ENCODE measurements around the gene MYL12B.

The MYL12B gene

DNA sequence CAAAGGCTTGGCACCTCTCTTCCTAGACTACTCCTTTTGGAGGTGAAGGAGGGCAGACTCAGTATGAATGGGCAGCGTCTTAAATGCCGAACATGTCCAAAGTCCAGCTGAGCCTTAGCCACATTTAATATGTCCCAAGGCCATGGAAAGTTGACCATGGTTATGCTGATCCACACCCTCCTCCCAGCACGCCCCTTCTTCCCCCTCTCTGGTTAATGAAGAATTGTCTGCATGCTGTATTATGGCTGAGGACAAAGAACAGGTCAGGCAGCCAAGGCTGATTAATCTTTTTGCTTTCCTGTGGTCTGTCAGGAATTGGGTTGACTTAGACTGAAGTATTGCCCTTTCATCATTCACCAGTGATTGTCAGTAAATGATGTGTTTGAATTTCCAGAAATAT lies 36.3 kb upstream of the MYL12B start:
- H3K9me3 ChIP-seq (replicated peaks; ENCODE audit: insufficient read depth, low read length): no peaks in the 10 kb centered on the region
- H3K4me3 ChIP-seq (ENCODE audit: low read length): no peak overlapping the region
- no peaks in the 10 kb centered on the region for H3F3A ChIP-seq (ENCODE audit: insufficient read depth, low read length)
- DNase-seq: no peak
- H3K9ac ChIP-seq (ENCODE audit: low read length): no peak overlapping the region
- H3K36me3 ChIP-seq (replicated peaks; ENCODE audit: insufficient read depth, low read length): no peaks in the 10 kb centered on the region
- TF ChIP-seq, protein P1, sequence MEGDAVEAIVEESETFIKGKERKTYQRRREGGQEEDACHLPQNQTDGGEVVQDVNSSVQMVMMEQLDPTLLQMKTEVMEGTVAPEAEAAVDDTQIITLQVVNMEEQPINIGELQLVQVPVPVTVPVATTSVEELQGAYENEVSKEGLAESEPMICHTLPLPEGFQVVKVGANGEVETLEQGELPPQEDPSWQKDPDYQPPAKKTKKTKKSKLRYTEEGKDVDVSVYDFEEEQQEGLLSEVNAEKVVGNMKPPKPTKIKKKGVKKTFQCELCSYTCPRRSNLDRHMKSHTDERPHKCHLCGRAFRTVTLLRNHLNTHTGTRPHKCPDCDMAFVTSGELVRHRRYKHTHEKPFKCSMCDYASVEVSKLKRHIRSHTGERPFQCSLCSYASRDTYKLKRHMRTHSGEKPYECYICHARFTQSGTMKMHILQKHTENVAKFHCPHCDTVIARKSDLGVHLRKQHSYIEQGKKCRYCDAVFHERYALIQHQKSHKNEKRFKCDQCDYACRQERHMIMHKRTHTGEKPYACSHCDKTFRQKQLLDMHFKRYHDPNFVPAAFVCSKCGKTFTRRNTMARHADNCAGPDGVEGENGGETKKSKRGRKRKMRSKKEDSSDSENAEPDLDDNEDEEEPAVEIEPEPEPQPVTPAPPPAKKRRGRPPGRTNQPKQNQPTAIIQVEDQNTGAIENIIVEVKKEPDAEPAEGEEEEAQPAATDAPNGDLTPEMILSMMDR (IDR thresholded peaks at IDR 0.05; ENCODE audit: low read length): no peak
- TF ChIP-seq EZH2 (optimal IDR thresholded peaks at IDR 0.05; ENCODE audit: low read depth, low read length) (no peak), EZH2phosphoT487 (IDR thresholded peaks at IDR 0.05; ENCODE audit: low read length) (no peak)
- no peaks in the 10 kb centered on the region for H3K4me1 ChIP-seq (ENCODE audit: low read length)
- no peaks in the 10 kb centered on the region for H3K9me2 ChIP-seq (replicated peaks; ENCODE audit: insufficient read depth, low read length)
- H3K4me2 ChIP-seq (ENCODE audit: low read depth, low read length): no peak overlapping the region
- H4K20me1 ChIP-seq (ENCODE audit: insufficient read depth, low read length): no peaks in the 10 kb centered on the region
- no peaks in the 10 kb centered on the region for H3K27me3 ChIP-seq (replicated peaks; ENCODE audit: insufficient read depth, low read length)
- H3K27ac ChIP-seq (ENCODE audit: low read length): no peak overlapping the region
- no peak overlapping the region for H2AFZ ChIP-seq (ENCODE audit: low read length)
- no peaks in the 10 kb centered on the region for H3K79me2 ChIP-seq (ENCODE audit: low read length)

DNA sequence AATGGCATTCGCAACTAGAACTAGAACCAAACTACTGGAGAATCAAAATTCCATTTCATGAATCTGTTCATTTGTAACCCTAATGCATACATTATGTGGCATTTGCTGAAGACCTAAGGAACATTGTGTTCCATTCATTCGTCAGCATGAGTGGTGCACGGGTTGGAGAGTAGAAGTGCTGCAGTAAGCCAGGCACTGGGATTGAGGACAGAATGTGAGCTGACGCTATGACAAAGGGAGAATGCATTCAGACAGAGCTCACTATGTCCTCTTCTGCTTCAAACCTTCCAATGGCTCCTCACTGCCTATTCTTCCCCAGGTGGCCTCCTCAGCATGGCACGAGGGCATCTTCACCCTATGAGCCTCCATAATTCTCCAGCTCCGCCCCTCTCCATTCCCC lies 35.9 kb upstream of the MYL12B start:
- no peak overlapping the region for H2AFZ ChIP-seq (ENCODE audit: low read length)
- H3K27me3 ChIP-seq (replicated peaks; ENCODE audit: insufficient read depth, low read length): no peaks in the 10 kb centered on the region
- no peaks in the 10 kb centered on the region for H3K9me3 ChIP-seq (replicated peaks; ENCODE audit: insufficient read depth, low read length)
- no peaks in the 10 kb centered on the region for H3K79me2 ChIP-seq (ENCODE audit: low read length)
- TF ChIP-seq EZH2phosphoT487 (IDR thresholded peaks at IDR 0.05; ENCODE audit: low read length) (no peak), EZH2 (optimal IDR thresholded peaks at IDR 0.05; ENCODE audit: low read depth, low read length) (no peak)
- H3K9ac ChIP-seq (ENCODE audit: low read length): no peak overlapping the region
- no peak overlapping the region for H3K4me2 ChIP-seq (ENCODE audit: low read depth, low read length)
- no peaks in the 10 kb centered on the region for H3K36me3 ChIP-seq (replicated peaks; ENCODE audit: insufficient read depth, low read length)
- no peak overlapping the region for H3K27ac ChIP-seq (ENCODE audit: low read length)
- no peaks in the 10 kb centered on the region for H4K20me1 ChIP-seq (ENCODE audit: insufficient read depth, low read length)
- no peaks in the 10 kb centered on the region for H3F3A ChIP-seq (ENCODE audit: insufficient read depth, low read length)
- no peaks in the 10 kb centered on the region for H3K9me2 ChIP-seq (replicated peaks; ENCODE audit: insufficient read depth, low read length)
- DNase-seq: no peak
- H3K4me1 ChIP-seq (ENCODE audit: low read length): no peaks in the 10 kb centered on the region
- no peak overlapping the region for H3K4me3 ChIP-seq (ENCODE audit: low read length)

DNA sequence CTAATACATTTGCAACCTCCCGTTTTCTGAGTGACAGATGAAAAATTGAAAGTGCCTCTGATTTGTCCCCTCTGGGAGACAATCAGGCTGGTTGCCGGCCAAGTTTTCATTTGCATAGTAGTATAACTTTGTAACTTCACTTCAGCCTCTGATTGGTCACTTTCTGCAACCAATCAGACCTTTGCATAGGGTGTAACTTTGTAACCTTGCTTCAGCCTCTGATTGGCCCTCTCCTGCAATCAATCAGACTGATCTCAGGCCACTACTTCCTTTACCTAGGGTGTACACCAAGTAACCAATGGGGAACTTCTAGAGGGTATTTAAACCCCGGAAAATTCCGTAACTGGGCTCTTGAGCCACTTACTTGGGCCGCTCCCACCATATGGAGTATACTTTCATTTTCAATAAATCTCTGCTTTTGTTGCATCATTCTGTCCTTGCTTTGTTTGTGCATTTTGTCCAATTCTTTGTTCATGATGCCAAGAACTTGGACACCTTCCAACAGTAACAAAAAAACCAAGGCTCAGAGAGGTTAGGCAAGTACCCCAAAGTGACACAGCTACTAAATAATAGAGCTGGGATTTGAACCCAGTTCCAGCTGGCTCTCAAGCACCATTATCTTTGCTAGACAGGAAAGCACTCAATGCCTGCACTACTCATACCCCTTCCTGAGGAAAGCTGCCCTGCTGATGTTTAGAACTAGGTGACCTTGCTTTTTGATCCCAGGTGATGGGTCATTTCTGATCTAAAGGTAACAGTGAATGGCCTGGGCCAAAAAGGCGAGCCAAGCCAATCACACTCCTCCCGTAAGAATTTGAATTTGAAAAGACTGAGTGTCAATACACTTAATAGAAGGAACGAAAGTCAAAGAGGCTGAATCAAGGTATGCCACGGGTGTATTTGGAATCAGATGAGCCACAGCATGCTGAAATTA lies 31.3 kb upstream of the MYL12B start:
- Histone ChIP-seq H3K27ac (ENCODE audit: low read length) (no peak overlapping the region), H3K4me2 (ENCODE audit: low read depth, low read length) (no peak overlapping the region), H3K9ac (ENCODE audit: low read length) (no peak overlapping the region), H3K36me3 (replicated peaks; ENCODE audit: insufficient read depth, low read length) (no peaks in the 10 kb centered on the region), H4K20me1 (ENCODE audit: insufficient read depth, low read length) (no peaks in the 10 kb centered on the region), H3F3A (ENCODE audit: insufficient read depth, low read length) (no peaks in the 10 kb centered on the region), H3K27me3 (replicated peaks; ENCODE audit: insufficient read depth, low read length) (no peaks in the 10 kb centered on the region), H3K9me2 (replicated peaks; ENCODE audit: insufficient read depth, low read length) (no peaks in the 10 kb centered on the region), H3K4me3 (ENCODE audit: low read length) (no peak overlapping the region), H2AFZ (ENCODE audit: low read length) (no peak overlapping the region), H3K79me2 (ENCODE audit: low read length) (no peaks in the 10 kb centered on the region), H3K9me3 (replicated peaks; ENCODE audit: insufficient read depth, low read length) (no peaks in the 10 kb centered on the region), H3K4me1 (ENCODE audit: low read length) (no peaks in the 10 kb centered on the region)
- TF ChIP-seq EZH2phosphoT487 (IDR thresholded peaks at IDR 0.05; ENCODE audit: low read length) (no peak), EZH2 (optimal IDR thresholded peaks at IDR 0.05; ENCODE audit: low read depth, low read length) (no peak)
- TF ChIP-seq, protein P1 (IDR thresholded peaks at IDR 0.05; ENCODE audit: low read length): no peak
- no peak for DNase-seq

DNA sequence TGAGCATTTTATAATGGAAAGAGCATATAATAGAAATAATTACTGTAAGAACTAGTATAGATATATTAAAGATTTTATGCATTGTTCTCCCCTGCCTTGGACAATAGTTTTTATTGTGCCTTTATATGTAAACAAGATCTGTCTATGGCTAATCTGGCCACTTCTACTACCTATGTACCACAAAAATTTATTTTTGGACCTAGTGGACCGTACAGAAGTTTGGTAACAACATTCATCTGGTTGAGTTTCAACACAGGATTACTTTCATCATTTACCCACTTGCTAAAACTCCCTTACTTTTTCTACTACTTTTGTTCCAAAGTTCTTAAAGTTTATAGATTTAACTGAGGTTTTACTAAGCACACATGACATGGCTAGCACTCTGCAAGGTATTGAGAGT lies 28.9 kb upstream of the MYL12B start:
- Histone ChIP-seq H3K27me3 (replicated peaks; ENCODE audit: insufficient read depth, low read length) (no peaks in the 10 kb centered on the region), H3K79me2 (ENCODE audit: low read length) (no peaks in the 10 kb centered on the region), H3K9me3 (replicated peaks; ENCODE audit: insufficient read depth, low read length) (no peaks in the 10 kb centered on the region), H3K4me1 (ENCODE audit: low read length) (no peaks in the 10 kb centered on the region), H3K27ac (ENCODE audit: low read length) (no peak overlapping the region), H3F3A (ENCODE audit: insufficient read depth, low read length) (no peaks in the 10 kb centered on the region), H3K9ac (ENCODE audit: low read length) (no peak overlapping the region), H3K36me3 (replicated peaks; ENCODE audit: insufficient read depth, low read length) (no peaks in the 10 kb centered on the region), H3K9me2 (replicated peaks; ENCODE audit: insufficient read depth, low read length) (no peaks in the 10 kb centered on the region), H4K20me1 (ENCODE audit: insufficient read depth, low read length) (no peaks in the 10 kb centered on the region), H3K4me2 (ENCODE audit: low read depth, low read length) (no peak overlapping the region), H3K4me3 (ENCODE audit: low read length) (no peak overlapping the region), H2AFZ (ENCODE audit: low read length) (no peak overlapping the region)
- TF ChIP-seq, protein P1 (IDR thresholded peaks at IDR 0.05; ENCODE audit: low read length): no peak
- TF ChIP-seq EZH2phosphoT487 (IDR thresholded peaks at IDR 0.05; ENCODE audit: low read length) (no peak), EZH2 (optimal IDR thresholded peaks at IDR 0.05; ENCODE audit: low read depth, low read length) (no peak)
- no peak for DNase-seq

Data from MM.1S (cell line).